Nephron (organoid): ENCODE results near the gene VSIG8.

ENCODE experiments used
- H3K27ac Mint-ChIP-seq, 3 experiments: 2 replicates each; pipeline ENCODE4 v1.8.0; 2020; ENCODE audit warnings: mixed read lengths in 3 of 3, mild to moderate bottlenecking in 2 of 3, moderate library complexity in 1 of 3
- H3K27me3 Mint-ChIP-seq: 2 replicates; pipeline ENCODE4 v1.8.0; 2021; ENCODE audit warnings: low read depth, mild to moderate bottlenecking, moderate library complexity, mixed read lengths
- H3K36me3 Mint-ChIP-seq: 2 replicates; pipeline ENCODE4 v1.8.0; 2020; ENCODE audit warnings: low read depth, mixed read lengths
- H3K4me1 Mint-ChIP-seq: 2 replicates; pipeline ENCODE4 v1.8.0; 2020; ENCODE audit warnings: mixed read lengths
- H3K4me3 Mint-ChIP-seq, 3 experiments: 2 replicates each; pipeline ENCODE4 v1.8.0; 2020; ENCODE audit warnings: mild to moderate bottlenecking in 3 of 3, mixed read lengths in 3 of 3, moderate library complexity in 2 of 3
- H3K9me3 Mint-ChIP-seq: 2 replicates; pipeline ENCODE4 v1.8.0; 2020; ENCODE audit warnings: mixed read lengths
- CTCF ChIP-seq, 3 experiments: fragments of 200-600 bp; sonication (generic); IDR thresholded peaks; one replicate each; pipeline ENCODE4 v1.5.0; 2021; ENCODE audit warnings: antibody characterized with exemption in 3 of 3; ENCODE audit not compliant: unreplicated experiment in 3 of 3

VSIG8 gene

GRCh38 chr1:159835862-159836525 is 26.5 kb downstream of the VSIG8 start:
- no peaks in the 10 kb centered on the region for H3K9me3 Mint-ChIP-seq

GRCh38 chr1:159835356-159835755 is 27.1 kb downstream of the VSIG8 start:
- Mint-ChIP-seq H3K4me3 (no peak overlapping the region), H3K27ac (no peak overlapping the region), H3K36me3 (no peaks in the 10 kb centered on the region), H3K4me1 (peaks cover 6% of the 10 kb centered on the region), H3K27me3 (no peaks in the 10 kb centered on the region), H3K9me3 (no peaks in the 10 kb centered on the region)
- no peak for TF ChIP-seq CTCF (IDR thresholded peaks at IDR 0.05; ENCODE audit: unreplicated experiment in 3 of 3)

More at GRCh38 chr1:159835862-159836525, 26.5 kb downstream of the VSIG8 start:
- H3K36me3 Mint-ChIP-seq: no peaks in the 10 kb centered on the region
- no peaks in the 10 kb centered on the region for H3K27me3 Mint-ChIP-seq
- peaks cover 6% of the 10 kb centered on the region for H3K4me1 Mint-ChIP-seq
- no peak for TF ChIP-seq CTCF (IDR thresholded peaks at IDR 0.05; ENCODE audit: unreplicated experiment in 3 of 3)
- H3K27ac Mint-ChIP-seq: no peak overlapping the region
- no peak overlapping the region for H3K4me3 Mint-ChIP-seq

- Mint-ChIP-seq H3K4me1 (peaks cover 11% of the 10 kb centered on the region), H3K36me3 (no peaks in the 10 kb centered on the region), H3K9me3 (no peaks in the 10 kb centered on the region), H3K4me3 (no peak overlapping the region), H3K27ac (peak overlapping the region in 1 of 3 experiments; percentile 48), H3K27me3 (peaks cover 18% of the 10 kb centered on the region)
- no peak for TF ChIP-seq CTCF (IDR thresholded peaks at IDR 0.05; ENCODE audit: unreplicated experiment in 3 of 3)
Measured at GRCh38 chr1:159832309-159832708, 30.1 kb downstream of the VSIG8 start.

- peak overlapping the region in 2 of 3 experiments; percentile 53 to 79 for H3K27ac Mint-ChIP-seq
- H3K36me3 Mint-ChIP-seq: no peaks in the 10 kb centered on the region
- no peak overlapping the region for H3K4me3 Mint-ChIP-seq
- no peak for TF ChIP-seq CTCF (IDR thresholded peaks at IDR 0.05; ENCODE audit: unreplicated experiment in 3 of 3)
- peaks cover 11% of the 10 kb centered on the region for H3K4me1 Mint-ChIP-seq
- H3K27me3 Mint-ChIP-seq: peaks cover 18% of the 10 kb centered on the region
- H3K9me3 Mint-ChIP-seq: no peaks in the 10 kb centered on the region
Measured at GRCh38 chr1:159831412-159832141, 30.9 kb downstream of the VSIG8 start.

GRCh38 chr1:159830722-159831121 is 31.7 kb downstream of the VSIG8 start:
- no peak overlapping the region for H3K27ac Mint-ChIP-seq
- no peaks in the 10 kb centered on the region for H3K36me3 Mint-ChIP-seq
- no peak for TF ChIP-seq CTCF (IDR thresholded peaks at IDR 0.05; ENCODE audit: unreplicated experiment in 3 of 3)
- peaks cover 11% of the 10 kb centered on the region for H3K4me1 Mint-ChIP-seq
- H3K27me3 Mint-ChIP-seq: peaks cover 18% of the 10 kb centered on the region
- H3K4me3 Mint-ChIP-seq: no peak overlapping the region
- no peaks in the 10 kb centered on the region for H3K9me3 Mint-ChIP-seq
